ENCODE results near the gene GCNT3. TPM values are rescaled to one million over a fixed set of nuclear protein-coding genes. Genes with fewer than 3 reads are reported as not detected.
"Not testable (repeated sequence)": the region's sequence is repeated elsewhere in the genome, so short reads cannot be mapped to it uniquely, and the experiment has no call there.

GCNT3 gene
- total RNA-seq, 4 donors from 2014 or later = 1.5 TPM; not detected in 3

GRCh38 chr15:59618406-59618805 is 6.8 kb downstream of the GCNT3 start:
- TF ChIP-seq POLR2A (IDR thresholded peaks at IDR 0.05) (no peak), CTCF (IDR thresholded peaks at IDR 0.05) (no peak)
- intact Hi-C loops (cut with DNase I; ENCODE audit: low total_unique reads) = no loop called here
- H3K4me3 ChIP-seq (ENCODE audit: low read depth, poor library complexity, severe bottlenecking) = no peak overlapping the region
- no peak for DNase-seq (ENCODE audit: low spot score in 2 of 2)
- whole genome bisulfite sequencing, 2 donors = 82 to 83% methylated on average over 4 of the region's 4 CpGs

- intact Hi-C loops (cut with DNase I; ENCODE audit: low total_unique reads) = no loop called here
- no peak overlapping the region for H3K4me3 ChIP-seq (ENCODE audit: low read depth, poor library complexity, severe bottlenecking)
- no peak for TF ChIP-seq POLR2A (IDR thresholded peaks at IDR 0.05)
- no peak for TF ChIP-seq CTCF (IDR thresholded peaks at IDR 0.05)
- no peak for DNase-seq (ENCODE audit: low spot score in 2 of 2)
- 34 to 36% methylated on average over 6 of the region's 6 CpGs for WGBS, 2 donors
Observed at GRCh38 chr15:59622289-59622688, 10.7 kb downstream of the GCNT3 start.

- intact Hi-C loops (cut with DNase I; ENCODE audit: low total_unique reads) = loop anchor here (5.0 kb wide), 1 partner anchor 740 kb away; no protein-coding TSS in a partner anchor
- WGBS, 2 donors = 47 to 49% methylated on average over 4 of the region's 4 CpGs
Observed at GRCh38 chr15:59632714-59633113, 21.1 kb downstream of the GCNT3 start.

GRCh38 chr15:59636184-59636583 is 24.6 kb downstream of the GCNT3 start:
- WGBS, 2 donors = 91 to 95% methylated on average over 3 of the region's 3 CpGs
- DNase-seq (ENCODE audit: low spot score in 2 of 2) = no peak
- no peak overlapping the region for H3K4me3 ChIP-seq (ENCODE audit: low read depth, poor library complexity, severe bottlenecking)
- intact Hi-C loops (cut with DNase I; ENCODE audit: low total_unique reads) = no loop called here
- no peak for TF ChIP-seq POLR2A (IDR thresholded peaks at IDR 0.05)
- no peak for TF ChIP-seq CTCF (IDR thresholded peaks at IDR 0.05)

More at GRCh38 chr15:59632714-59633113, 21.1 kb downstream of the GCNT3 start:
- DNase-seq (ENCODE audit: low spot score in 2 of 2) = no peak
- TF ChIP-seq POLR2A (IDR thresholded peaks at IDR 0.05) = no peak
- no peak for TF ChIP-seq CTCF (IDR thresholded peaks at IDR 0.05)
- H3K4me3 ChIP-seq (ENCODE audit: low read depth, poor library complexity, severe bottlenecking) = no peak overlapping the region

- WGBS, 2 donors = 92 to 95% methylated on average over 2 of the region's 2 CpGs
- intact Hi-C loops (cut with DNase I; ENCODE audit: low total_unique reads); DNase-seq (ENCODE audit: low spot score in 2 of 2); H3K4me3 ChIP-seq (ENCODE audit: low read depth, poor library complexity, severe bottlenecking): not testable (repeated sequence)
Observed at GRCh38 chr15:59637507-59637906, 25.9 kb downstream of the GCNT3 start.

GRCh38 chr15:59642351-59642750 is 30.8 kb downstream of the GCNT3 start:
- no peak for DNase-seq (ENCODE audit: low spot score in 2 of 2)
- 87 to 88% methylated on average over 2 of the region's 2 CpGs for WGBS, 2 donors
- intact Hi-C loops (cut with DNase I; ENCODE audit: low total_unique reads) = no loop called here
- H3K4me3 ChIP-seq (ENCODE audit: low read depth, poor library complexity, severe bottlenecking) = no peak overlapping the region
- TF ChIP-seq CTCF (IDR thresholded peaks at IDR 0.05) = no peak
- no peak for TF ChIP-seq POLR2A (IDR thresholded peaks at IDR 0.05)

Data from lower leg skin (tissue), 4 donors.